ENCODE data around the gene HLA-DRB1. TPM values are rescaled to one million over a fixed set of nuclear protein-coding genes. Genes with fewer than 3 reads are reported as not detected.
"Not testable (repeated sequence)": the region's sequence is repeated elsewhere in the genome, so short reads cannot be mapped to it uniquely, and the experiment has no call there.

Gene HLA-DRB1
- total RNA-seq, 1 donor from 2014 or later: not detected

DNA sequence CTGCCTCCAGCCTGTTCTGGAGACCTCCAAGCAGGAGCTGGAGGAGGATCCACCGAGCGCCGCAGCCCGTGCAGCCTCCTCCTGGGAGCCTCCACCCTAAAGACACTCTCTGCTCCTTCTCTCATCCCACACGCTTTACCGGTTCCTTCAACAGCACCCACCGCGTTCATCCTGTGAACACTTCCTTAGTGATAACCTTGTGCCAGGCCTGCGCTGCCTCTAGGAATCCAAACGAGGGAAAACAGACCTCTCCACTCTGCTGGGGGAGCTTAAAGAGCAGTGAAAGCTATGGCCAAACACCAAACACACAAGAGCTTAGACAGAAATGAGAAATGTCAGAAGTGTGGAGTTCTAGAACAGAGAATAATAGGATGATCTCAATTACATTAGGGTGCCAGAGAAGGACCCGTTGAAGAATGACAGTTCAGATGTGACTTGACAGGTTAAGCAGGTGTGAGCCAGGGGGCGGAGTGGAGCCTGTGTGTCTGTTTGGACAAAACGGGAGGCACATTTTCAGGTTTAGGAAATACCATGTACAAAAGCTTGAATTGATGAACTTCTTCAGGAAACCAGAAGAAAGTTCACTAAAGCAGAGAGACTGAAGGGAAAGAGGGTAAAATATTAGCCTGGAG is 31.1 kb downstream of the HLA-DRB1 start:
- TF ChIP-seq, protein P1, sequence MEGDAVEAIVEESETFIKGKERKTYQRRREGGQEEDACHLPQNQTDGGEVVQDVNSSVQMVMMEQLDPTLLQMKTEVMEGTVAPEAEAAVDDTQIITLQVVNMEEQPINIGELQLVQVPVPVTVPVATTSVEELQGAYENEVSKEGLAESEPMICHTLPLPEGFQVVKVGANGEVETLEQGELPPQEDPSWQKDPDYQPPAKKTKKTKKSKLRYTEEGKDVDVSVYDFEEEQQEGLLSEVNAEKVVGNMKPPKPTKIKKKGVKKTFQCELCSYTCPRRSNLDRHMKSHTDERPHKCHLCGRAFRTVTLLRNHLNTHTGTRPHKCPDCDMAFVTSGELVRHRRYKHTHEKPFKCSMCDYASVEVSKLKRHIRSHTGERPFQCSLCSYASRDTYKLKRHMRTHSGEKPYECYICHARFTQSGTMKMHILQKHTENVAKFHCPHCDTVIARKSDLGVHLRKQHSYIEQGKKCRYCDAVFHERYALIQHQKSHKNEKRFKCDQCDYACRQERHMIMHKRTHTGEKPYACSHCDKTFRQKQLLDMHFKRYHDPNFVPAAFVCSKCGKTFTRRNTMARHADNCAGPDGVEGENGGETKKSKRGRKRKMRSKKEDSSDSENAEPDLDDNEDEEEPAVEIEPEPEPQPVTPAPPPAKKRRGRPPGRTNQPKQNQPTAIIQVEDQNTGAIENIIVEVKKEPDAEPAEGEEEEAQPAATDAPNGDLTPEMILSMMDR (conservative IDR thresholded peaks at IDR 0.05; ENCODE audit: low read depth, low read length): no peak

DNA sequence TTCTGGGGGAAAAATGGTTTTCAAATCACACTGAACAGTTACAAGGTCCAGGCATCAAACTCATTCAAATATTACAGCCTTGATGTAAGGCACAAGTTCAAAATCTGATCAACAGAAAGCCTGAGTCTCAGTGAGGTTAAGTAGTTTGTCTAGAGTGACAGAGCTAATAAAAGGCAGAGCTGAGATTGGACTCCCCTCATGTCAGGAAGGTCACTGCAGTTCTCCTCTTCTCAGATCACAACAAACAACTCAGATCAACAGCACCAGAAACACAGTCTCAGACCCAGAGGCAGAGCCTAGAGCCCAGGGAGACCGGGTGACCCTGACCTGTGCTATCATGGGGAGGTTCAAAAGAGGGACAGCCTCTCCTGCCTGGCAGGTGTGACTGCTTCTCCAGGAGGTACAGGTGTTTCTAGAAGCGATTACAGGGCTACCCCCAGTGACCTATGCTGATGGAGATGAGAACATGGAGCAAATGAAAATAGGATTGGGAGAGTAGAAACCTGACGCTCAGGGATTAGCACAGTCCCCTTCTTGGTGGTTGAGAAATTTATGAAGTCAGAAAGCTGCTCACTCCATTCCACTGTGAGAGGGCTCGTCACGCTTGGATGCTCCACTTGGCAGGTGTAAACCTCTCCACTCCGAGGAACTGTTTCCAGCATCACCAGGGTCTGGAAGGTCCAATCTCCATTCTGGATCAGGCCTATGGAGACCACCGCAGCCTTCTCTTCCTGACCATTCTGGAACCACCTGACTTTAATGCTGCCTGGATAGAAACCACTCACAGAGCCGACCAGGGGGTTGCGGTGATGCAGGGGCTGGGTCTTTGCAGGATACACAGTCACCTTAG is 35.3 kb downstream of the HLA-DRB1 start:
- no peak for DNase-seq (ENCODE audit: low read depth)
- TF ChIP-seq, protein P1 (conservative IDR thresholded peaks at IDR 0.05; ENCODE audit: low read depth, low read length): no peak
- no peak overlapping the region for H3K4me3 ChIP-seq (ENCODE audit: low read depth, low read length)

More for the DNA sequence above, 31.1 kb downstream of the HLA-DRB1 start:
- no peak overlapping the region for H3K4me3 ChIP-seq (ENCODE audit: low read depth, low read length)
- DNase-seq (ENCODE audit: low read depth): no peak

DNA sequence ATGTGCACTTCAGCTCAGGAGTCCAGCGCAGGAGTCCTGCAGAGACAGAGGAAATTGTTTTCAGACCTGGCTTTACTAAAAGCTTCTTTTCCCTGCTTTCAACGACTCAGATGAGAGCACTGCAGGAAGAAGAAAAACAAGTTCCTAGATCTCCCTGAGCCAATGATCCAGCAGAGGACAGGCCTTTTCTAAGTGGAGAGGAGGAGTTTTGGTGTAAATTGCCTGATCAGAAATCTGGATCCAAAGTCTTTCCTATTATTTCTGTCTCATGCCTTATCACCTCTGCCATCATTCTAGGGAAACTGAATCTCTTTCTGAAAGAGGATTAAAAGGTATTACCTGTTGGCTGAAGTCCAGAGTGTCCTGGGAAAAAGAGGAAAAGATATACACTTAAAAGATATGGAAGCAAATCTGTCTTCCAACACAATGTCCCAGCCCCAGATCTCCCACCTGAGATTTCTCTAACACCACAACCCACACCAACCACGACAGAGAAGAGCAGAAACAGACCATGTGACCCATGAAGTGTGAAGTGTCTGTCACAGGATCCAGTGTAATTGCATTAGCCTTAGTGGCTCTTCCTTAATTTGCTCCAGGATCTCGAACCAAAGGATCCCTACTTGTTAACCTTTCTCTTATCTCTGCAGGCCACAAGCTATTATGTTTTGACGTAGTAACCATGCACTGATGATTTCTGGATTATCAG is 36.5 kb downstream of the HLA-DRB1 start:
- no peak overlapping the region for H3K4me3 ChIP-seq (ENCODE audit: low read depth, low read length)
- no peak for DNase-seq (ENCODE audit: low read depth)
- TF ChIP-seq, protein P1 (conservative IDR thresholded peaks at IDR 0.05; ENCODE audit: low read depth, low read length): no peak

DNA sequence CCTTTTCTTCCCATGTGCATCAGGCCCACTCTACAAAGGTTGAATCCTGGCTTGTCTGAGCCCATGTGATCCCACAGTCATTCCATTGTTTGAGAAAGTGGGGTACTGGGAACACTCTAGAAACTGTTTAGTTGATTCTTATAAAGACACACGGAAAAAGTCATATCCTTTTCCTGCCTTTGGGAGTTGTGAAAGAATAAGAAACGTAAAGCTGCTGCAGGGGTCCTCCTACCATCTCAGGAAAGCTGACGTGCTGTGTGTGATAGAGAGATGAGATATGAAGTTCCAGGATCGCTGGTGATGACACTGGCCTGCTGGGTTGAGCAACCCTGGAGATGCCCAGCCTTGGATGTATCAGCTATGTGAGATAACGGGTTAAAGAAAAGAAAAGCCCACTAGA is 38.2 kb downstream of the HLA-DRB1 start:
- DNase-seq (ENCODE audit: low read depth): no peak
- H3K4me3 ChIP-seq (ENCODE audit: low read depth, low read length): no peak overlapping the region
- TF ChIP-seq, protein P1 (conservative IDR thresholded peaks at IDR 0.05; ENCODE audit: low read depth, low read length): no peak

DNA sequence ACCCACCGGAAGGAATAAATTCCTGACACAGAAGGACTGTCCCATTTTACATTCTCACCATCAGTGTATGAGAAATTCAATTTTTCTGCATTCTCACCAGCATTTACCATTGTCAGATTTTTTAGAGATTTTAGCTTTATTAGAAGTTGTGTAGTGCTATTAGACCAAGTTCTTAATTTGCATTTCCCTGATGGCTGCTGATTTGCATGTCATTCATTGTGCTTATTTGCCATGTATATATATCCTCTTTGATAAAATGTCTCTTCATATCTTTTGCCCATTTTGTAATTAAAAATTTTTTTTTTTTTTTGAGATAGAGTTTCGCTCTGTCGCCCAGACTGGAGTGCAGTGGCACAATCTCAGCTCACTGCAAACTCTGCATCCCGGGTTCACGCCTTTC is 49.8 kb downstream of the HLA-DRB1 start:
- no peak overlapping the region for H3K4me3 ChIP-seq (ENCODE audit: low read depth, low read length)
- DNase-seq (ENCODE audit: low read depth): no peak

GRCh38 chr6:32530431-32530793 is 59.2 kb downstream of the HLA-DRB1 start:
- H3K4me3 ChIP-seq (ENCODE audit: low read depth, low read length); DNase-seq (ENCODE audit: low read depth): not testable (repeated sequence)

More for the DNA sequence above, 49.8 kb downstream of the HLA-DRB1 start:
- TF ChIP-seq, protein P1 (conservative IDR thresholded peaks at IDR 0.05; ENCODE audit: low read depth, low read length): no peak
